ELR (cell line): Measurements from ENCODE around the gene RAMAC.
A peak's percentile ranks its signal among the peaks of the same experiment; 100 is the strongest.
"Not testable (repeated sequence)": the region's sequence is repeated elsewhere in the genome, so short reads cannot be mapped to it uniquely, and the experiment has no call there.

Experiments used
- DNase-seq: peaks from one replicate; pipeline ENCODE4 v3.0.0-alpha.2; 2015; ENCODE audit warnings: low read depth

RAMAC gene

GRCh38 chr15:83014205-83014653 lies 28.2 kb downstream of the RAMAC start:
- no peak for DNase-seq

- DNase-seq: no peak
Measured at GRCh38 chr15:83015361-83015760, 29.4 kb downstream of the RAMAC start.

- DNase-seq: no peak
Measured at GRCh38 chr15:83016906-83017305, 30.9 kb downstream of the RAMAC start.

GRCh38 chr15:83018436-83018835 lies 32.4 kb downstream of the RAMAC start:
- no peak for DNase-seq

GRCh38 chr15:83030021-83030420 lies 44.0 kb downstream of the RAMAC start:
- peak; percentile 71 for DNase-seq

- not testable (repeated sequence) for DNase-seq
Measured at GRCh38 chr15:83031234-83031633, 45.2 kb downstream of the RAMAC start.

GRCh38 chr15:83036253-83036652 lies 50.2 kb downstream of the RAMAC start:
- DNase-seq: no peak

- no peak for DNase-seq
Measured at GRCh38 chr15:83039206-83039605, 53.2 kb downstream of the RAMAC start.
